HG02884 (cell line): Measurements from ENCODE around the gene LSS.
"Not testable (repeated sequence)": the region's sequence is repeated elsewhere in the genome, so short reads cannot be mapped to it uniquely, and the experiment has no call there.

Experiments used
- ATAC-seq: cut with Tn5 transposase; IDR thresholded peaks from one replicate; pipeline ENCODE4 v1.9.1; 2021; ENCODE audit warnings: mild to moderate bottlenecking, moderate library complexity; ENCODE audit not compliant: unreplicated experiment

Gene LSS

GRCh38 chr21:46246345-46246744 lies 17.8 kb upstream of the LSS start:
- ATAC-seq, result no peak

- no peak for ATAC-seq
Measured at GRCh38 chr21:46245213-46245915, 16.8 kb upstream of the LSS start.

DNA sequence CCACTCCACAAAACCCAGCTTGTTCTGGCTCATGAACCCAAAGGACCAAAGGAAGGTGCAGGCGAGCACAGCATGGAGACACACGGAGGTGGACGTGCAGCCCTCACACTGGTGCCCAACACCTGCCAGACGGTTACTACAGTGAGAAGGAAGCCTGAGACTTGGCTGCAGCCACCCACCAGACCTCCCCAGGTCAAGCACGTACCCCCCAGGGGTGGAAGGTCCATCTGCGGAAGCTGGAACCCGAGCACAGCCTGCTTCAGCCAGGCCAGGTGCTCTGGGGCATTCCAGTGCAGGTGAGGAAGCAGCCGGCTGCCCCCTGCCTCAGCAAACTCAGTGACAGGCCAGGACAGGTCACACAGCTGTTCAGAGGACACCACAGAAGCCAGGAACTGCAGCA lies 16.0 kb upstream of the LSS start:
- ATAC-seq, result no peak

DNA sequence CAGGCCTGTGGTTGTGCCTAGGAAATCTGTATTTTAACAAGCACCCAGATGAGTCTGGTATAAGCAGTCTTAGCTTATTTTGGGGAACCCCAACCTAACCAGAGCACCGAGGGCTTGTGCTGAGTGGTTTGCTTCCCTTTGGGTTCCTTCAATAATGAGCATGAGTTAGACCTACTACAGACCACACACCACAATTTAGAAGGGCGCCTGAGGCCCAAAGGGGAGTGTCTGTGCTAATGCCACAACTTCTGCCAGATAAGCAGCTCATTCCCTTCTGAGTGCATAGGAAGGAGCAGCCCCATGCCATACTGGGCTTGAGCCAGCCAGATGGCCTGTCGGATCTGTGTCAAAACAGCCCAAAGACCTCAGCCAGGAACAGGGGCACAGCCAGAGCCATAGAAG lies 15.4 kb upstream of the LSS start:
- ATAC-seq, result no peak

DNA sequence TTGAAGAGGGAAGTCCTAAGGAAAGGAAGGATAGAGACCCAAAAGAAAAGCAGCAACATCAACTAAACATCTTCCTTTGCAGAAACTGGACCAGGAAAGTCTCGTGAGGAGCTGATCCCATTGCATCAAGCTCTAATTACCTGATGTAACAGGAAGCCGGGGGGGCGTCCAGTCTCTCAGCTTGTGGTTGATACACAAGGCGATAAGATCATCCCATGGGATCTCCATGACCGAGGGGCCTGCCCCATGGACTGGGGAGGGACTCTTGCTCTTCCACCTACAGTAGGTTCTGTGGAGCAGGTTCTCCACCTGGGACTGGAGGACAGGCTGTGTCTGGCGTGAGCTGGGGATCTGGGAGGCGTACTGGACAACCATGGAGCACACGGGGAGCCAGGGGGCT lies 14.8 kb upstream of the LSS start:
- ATAC-seq, result no peak

- not testable (repeated sequence) for ATAC-seq
Measured at GRCh38 chr21:46241577-46241976, 13.0 kb upstream of the LSS start.

DNA sequence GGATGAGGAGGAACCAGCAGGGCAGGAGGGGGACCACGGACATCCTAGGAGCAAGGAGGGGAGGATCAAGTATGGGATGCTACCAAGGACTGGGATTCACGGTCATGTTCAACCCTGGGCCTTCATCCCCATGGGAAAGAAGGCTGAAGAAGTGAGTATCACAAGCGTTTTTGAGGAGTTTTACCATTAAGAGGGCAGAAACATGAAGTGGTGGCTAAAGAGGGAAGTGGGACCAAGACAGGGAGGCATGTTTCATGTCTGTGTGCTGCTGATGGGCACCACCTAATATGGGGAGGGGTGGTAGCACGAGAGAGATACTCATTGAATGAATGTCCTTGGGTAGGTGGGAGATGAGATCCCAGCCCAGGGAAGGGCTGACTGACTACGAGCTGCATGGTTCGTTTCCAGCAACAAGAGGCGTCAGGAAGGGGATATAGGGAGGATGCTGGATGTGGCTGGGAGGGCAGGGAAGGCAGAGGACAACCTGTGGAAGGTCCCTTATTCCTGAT lies 11.3 kb upstream of the LSS start:
- ATAC-seq, result no peak

- no peak for ATAC-seq
Measured at GRCh38 chr21:46237474-46237873, 8.9 kb upstream of the LSS start.

GRCh38 chr21:46234436-46234950 lies 5.9 kb upstream of the LSS start:
- ATAC-seq, result no peak

- ATAC-seq, result no peak
Measured at GRCh38 chr21:46229923-46230260, 1.3 kb upstream of the LSS start.

GRCh38 chr21:46229133-46229922 lies 754 bp upstream of the LSS start:
- no peak for ATAC-seq

GRCh38 chr21:46227811-46228344 lies 696 bp downstream of the LSS start:
- ATAC-seq, result no peak

DNA sequence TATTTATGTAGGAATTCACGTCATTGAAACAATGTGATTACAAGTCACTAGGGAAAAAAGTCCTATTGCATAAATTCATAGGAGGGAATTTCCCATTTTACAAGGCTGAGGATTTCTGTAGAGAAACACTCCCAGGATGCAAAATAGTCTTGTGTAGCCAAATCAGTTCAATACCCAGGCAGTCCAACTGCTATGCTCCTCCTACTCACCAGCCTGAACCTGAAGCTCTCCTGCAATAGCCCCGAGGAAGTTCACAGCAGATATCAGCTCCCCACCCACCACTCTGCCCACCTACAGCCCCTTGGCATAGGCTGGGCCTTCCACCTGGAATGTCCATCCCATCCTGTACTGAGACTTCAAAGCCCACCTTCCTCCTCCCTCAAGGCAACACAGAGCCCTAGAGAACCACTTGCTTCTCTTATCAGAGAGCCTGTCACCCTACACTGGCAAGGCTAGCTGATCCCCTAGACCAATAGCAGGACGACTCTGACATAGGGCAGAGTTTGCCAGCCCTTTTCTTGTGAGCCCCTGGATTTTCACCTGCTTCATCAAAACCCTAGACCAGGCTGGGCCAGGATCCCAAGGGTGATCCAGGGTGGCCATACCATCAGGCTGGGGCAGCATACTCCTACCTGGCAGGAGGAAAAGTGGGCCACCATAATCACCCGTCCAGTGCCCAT lies 1.5 kb downstream of the LSS start:
- ATAC-seq, result no peak

DNA sequence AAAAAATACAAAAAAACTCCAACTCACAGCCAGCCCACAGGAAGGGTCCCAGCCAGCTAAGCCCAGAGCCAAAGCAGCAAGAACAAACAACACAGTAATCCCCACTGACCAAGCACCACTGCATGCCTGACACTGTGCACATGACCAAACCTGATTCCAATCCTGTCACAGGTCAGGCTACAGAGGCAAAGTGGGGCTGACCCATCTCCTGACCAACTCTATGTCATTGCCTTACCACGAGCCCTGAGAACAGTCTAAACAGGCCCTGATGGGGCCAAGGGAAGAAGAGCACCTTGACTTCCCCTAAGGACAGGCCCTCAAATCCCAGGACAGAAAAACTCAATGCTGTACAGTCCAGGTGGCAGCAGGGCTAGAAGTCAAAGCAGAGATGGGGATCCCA lies 2.4 kb downstream of the LSS start:
- no peak for ATAC-seq

GRCh38 chr21:46223661-46224060 lies 4.9 kb downstream of the LSS start:
- not testable (repeated sequence) for ATAC-seq

DNA sequence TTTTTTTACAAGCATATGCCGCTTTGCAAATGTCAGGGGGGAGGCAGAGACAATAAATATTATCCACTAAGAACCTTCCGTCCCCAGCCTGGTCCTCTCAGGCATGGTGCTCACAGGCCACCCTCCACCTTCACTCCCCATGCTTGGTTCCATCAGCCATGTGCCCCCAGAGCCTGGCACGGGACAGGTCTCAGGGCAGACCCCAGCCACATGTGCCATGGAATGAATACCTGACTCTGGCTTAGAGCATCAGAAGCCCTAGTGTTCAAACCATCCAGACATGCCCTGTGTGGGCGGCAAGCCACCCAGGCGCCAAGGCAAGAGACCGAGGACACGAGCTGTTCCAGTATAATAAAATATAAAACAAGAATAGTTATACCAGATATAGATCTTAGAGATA lies 5.4 kb downstream of the LSS start:
- no peak for ATAC-seq

DNA sequence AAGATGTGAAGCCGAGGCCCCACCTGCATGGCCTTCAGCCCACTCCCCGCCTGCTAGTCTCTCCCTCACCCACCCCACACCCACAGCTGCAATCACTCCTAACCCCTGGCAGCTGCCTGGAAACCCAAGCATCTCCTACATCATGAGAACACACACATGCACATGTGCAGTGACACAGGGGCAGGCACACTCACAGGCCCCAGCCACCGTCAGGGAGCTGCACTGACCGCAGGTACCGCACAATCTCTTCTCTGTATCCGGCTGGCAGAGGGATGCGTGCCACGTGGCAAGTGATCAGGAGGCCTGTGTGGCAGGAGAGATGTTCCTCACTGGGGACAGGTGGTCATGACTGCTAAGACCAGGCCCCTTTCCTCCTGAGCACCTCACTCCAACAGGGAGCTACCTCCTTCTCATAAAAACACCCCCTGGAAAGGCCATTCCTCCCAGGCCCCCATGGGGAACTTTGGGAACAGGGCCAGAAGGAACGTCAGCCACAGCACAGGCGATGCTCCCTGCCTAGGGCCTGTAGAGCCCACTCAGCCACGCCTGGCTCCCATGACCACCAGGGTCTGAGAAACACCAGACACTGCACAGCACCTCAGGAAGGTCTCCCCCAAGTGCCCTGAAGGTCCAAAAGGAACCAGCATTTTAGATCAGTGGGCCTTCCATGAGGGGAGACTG lies 6.0 kb downstream of the LSS start:
- no peak for ATAC-seq

- no peak for ATAC-seq
Measured at GRCh38 chr21:46221664-46222435, 6.7 kb downstream of the LSS start.

- ATAC-seq, result no peak
Measured at GRCh38 chr21:46220847-46221246, 7.7 kb downstream of the LSS start.

GRCh38 chr21:46220275-46220810 lies 8.2 kb downstream of the LSS start:
- no peak for ATAC-seq
